Measurements from ENCODE around the gene MYL12A. TPM values are rescaled to one million over a fixed set of nuclear protein-coding genes. Genes with fewer than 3 reads are reported as not detected.
"Not testable (repeated sequence)": the region's sequence is repeated elsewhere in the genome, so short reads cannot be mapped to it uniquely, and the experiment has no call there.

MYL12A gene
- total and polyA plus RNA-seq, 2 experiments from 2014 or later, result 206 to 502 TPM

- Mint-ChIP-seq H3K4me1 (peaks cover 14% of the 10 kb centered on the region; the same call in 2 of the 3 replicates), H3K27ac (no peak within 1 kb of the TSS), H3K36me3 (ENCODE audit: low read depth) (no peaks in the 10 kb centered on the region), H3K4me3 (no peak within 1 kb of the TSS), H3K9me3 (no peaks in the 10 kb centered on the region), H3K27me3 (ENCODE audit: insufficient read depth, low read depth, poor library complexity) (peaks cover 2% of the 10 kb centered on the region)
- H3K79me2 ChIP-seq (replicated peaks; ENCODE audit: insufficient read depth), result no peaks in the 10 kb centered on the region
- H3K4me2 ChIP-seq, result no peak within 1 kb of the TSS
- no peak within 1 kb of the TSS for H3K4me3 ChIP-seq
- no peaks in the 10 kb centered on the region for H3F3A ChIP-seq (replicated peaks; ENCODE audit: low read depth)
- no peaks in the 10 kb centered on the region for H4K20me1 ChIP-seq (replicated peaks; ENCODE audit: insufficient read depth)
- peak within 1 kb of the TSS; percentile 6; the same call in 1 of the 2 replicates for H2AFZ ChIP-seq
- H3K4me1 ChIP-seq (ENCODE audit: insufficient read depth), result peaks cover 14% of the 10 kb centered on the region
- DNase-seq (ENCODE audit: low spot score), result no peak
- H3K9me2 ChIP-seq (ENCODE audit: insufficient read depth), result no peaks in the 10 kb centered on the region; the same call in 1 of the 2 replicates
- no peak within 1 kb of the TSS for H3K27ac ChIP-seq (ENCODE audit: low read depth)
- H3K36me3 ChIP-seq (ENCODE audit: insufficient read depth), result no peaks in the 10 kb centered on the region; the same call in 1 of the 2 replicates
- no peaks in the 10 kb centered on the region for H3K27me3 ChIP-seq (ENCODE audit: insufficient read depth)
- TF ChIP-seq ZNF462 (CRISPR knock-in tag; IDR thresholded peaks at IDR 0.05), result no peak
- TF ChIP-seq EZH2phosphoT487 (IDR thresholded peaks at IDR 0.05; ENCODE audit: unreplicated experiment), result no peak
- no peak for TF ChIP-seq JUNB (IDR thresholded peaks at IDR 0.05; ENCODE audit: unreplicated experiment)
- TF ChIP-seq CTCF (conservative IDR thresholded peaks at IDR 0.05; ENCODE audit: low read depth in 2 of 2), result no peak
- no peak for TF ChIP-seq REST (IDR thresholded peaks at IDR 0.05; ENCODE audit: unreplicated experiment)
- TF ChIP-seq ZNF331 (CRISPR knock-in tag; IDR thresholded peaks at IDR 0.05; ENCODE audit: low read depth), result no peak
- no peak for TF ChIP-seq CREB1 (CRISPR knock-in tag; IDR thresholded peaks at IDR 0.05; ENCODE audit: low read depth)
- no peak for TF ChIP-seq ZNF114 (CRISPR knock-in tag; IDR thresholded peaks at IDR 0.05)
- no peak for ATAC-seq
Measured at GRCh38 chr18:3219631-3220335, 27.8 kb upstream of the MYL12A start, which contains the start of gene MYOM1. TSS of gene MYOM1 (minus strand) at chr18:3219968. CDS start at chr18:3215223, 4,745 bp downstream.

- not testable (repeated sequence) for H3K79me2 ChIP-seq (replicated peaks; ENCODE audit: insufficient read depth); H3K27ac ChIP-seq (ENCODE audit: low read depth); H3K36me3 Mint-ChIP-seq (ENCODE audit: low read depth); H3F3A ChIP-seq (replicated peaks; ENCODE audit: low read depth); H3K27ac Mint-ChIP-seq; H4K20me1 ChIP-seq (replicated peaks; ENCODE audit: insufficient read depth); DNase-seq (ENCODE audit: low spot score); H3K4me3 ChIP-seq; H3K9me3 Mint-ChIP-seq; H3K4me3 Mint-ChIP-seq; H3K36me3 ChIP-seq (ENCODE audit: insufficient read depth); H2AFZ ChIP-seq; H3K9me2 ChIP-seq (ENCODE audit: insufficient read depth); ATAC-seq; H3K27me3 ChIP-seq (ENCODE audit: insufficient read depth); H3K4me2 ChIP-seq; H3K27me3 Mint-ChIP-seq (ENCODE audit: insufficient read depth, low read depth, poor library complexity)
- peaks cover 14% of the 10 kb centered on the region for H3K4me1 ChIP-seq (ENCODE audit: insufficient read depth)
- H3K4me1 Mint-ChIP-seq, result peaks cover 14% of the 10 kb centered on the region; the same call in 2 of the 3 replicates
Measured at GRCh38 chr18:3220868-3221267, 26.7 kb upstream of the MYL12A start.
